ENCODE measurements around the gene ADRA2A. TPM values are rescaled to one million over a fixed set of nuclear protein-coding genes. Genes with fewer than 3 reads are reported as not detected.

ADRA2A gene
- total and polyA plus RNA-seq, 8 donors = 12.6 to 42.3 (median 27.1) TPM

- no peak for FAIRE-seq
- H3K4me3 ChIP-seq = no peak overlapping the region
- H3K4me1 ChIP-seq = peaks cover 0 to 6% (median 4%) of the 10 kb centered on the region in 3 donors
- intact Hi-C loops (cut with DNase I) = no loop called here
- 95 to 98% methylated on average over 8 of the region's 8 CpGs for WGBS, 2 donors
- no peaks in the 10 kb centered on the region for H3K9me3 ChIP-seq
- H3K27ac ChIP-seq = no peak overlapping the region
- no peaks in the 10 kb centered on the region for H3K27me3 ChIP-seq
- peak in 1 of 6 donors; percentile 1 for DNase-seq
- TF ChIP-seq, protein P1, sequence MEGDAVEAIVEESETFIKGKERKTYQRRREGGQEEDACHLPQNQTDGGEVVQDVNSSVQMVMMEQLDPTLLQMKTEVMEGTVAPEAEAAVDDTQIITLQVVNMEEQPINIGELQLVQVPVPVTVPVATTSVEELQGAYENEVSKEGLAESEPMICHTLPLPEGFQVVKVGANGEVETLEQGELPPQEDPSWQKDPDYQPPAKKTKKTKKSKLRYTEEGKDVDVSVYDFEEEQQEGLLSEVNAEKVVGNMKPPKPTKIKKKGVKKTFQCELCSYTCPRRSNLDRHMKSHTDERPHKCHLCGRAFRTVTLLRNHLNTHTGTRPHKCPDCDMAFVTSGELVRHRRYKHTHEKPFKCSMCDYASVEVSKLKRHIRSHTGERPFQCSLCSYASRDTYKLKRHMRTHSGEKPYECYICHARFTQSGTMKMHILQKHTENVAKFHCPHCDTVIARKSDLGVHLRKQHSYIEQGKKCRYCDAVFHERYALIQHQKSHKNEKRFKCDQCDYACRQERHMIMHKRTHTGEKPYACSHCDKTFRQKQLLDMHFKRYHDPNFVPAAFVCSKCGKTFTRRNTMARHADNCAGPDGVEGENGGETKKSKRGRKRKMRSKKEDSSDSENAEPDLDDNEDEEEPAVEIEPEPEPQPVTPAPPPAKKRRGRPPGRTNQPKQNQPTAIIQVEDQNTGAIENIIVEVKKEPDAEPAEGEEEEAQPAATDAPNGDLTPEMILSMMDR (IDR thresholded peaks at IDR 0.05) = no peak
- ATAC-seq = no peak
- no peaks in the 10 kb centered on the region for H3K36me3 ChIP-seq
These were observed 36.6 kb downstream of the ADRA2A start for GRCh38 chr10:111113238-111113960.

DNA sequence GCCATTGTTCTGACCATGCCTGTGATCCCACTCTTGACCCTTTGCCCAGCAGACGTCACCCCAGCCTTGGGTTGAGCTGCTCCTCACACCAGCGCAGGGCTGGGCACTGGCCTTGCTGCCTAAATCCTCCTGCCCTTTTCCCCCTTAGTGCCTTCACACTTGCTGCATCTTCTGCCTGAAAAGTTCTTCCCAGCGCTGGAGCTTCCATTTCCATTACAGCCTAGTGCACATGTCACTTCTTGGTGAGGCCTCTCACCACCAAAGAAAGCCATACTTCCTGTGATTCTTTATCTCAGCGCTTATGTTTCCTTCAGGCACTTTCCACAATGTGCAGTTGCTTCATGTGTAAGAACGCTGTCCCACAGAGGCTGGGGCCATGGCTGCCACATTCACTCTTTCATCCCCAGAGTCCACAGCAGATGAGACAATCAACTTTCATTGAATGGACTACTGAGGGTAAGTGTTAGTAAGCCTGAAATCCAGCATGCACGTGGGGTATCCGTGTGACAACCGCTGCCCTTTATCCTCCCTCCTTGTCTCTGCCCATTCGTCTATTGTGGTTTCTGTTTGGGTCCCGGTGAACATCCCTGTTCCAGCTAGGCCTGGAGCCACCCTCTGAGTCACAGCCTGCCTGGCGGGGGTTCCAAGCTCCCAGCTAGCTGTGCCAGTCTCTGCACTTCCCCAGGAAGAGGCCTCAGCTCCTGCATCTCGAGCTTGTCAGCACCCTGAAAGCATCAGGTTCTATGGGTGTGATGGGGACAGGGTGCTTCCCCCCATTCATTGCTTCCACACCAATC is 37.3 kb downstream of the ADRA2A start:
- Histone ChIP-seq H3K27ac (no peak overlapping the region), H3K27me3 (no peaks in the 10 kb centered on the region), H3K9me3 (no peaks in the 10 kb centered on the region), H3K36me3 (no peaks in the 10 kb centered on the region), H3K4me3 (no peak overlapping the region), H3K4me1 (peaks cover 0 to 3% (median 0%) of the 10 kb centered on the region in 3 donors)
- no peak for DNase-seq
- 85 to 87% methylated on average over 12 of the region's 12 CpGs for WGBS, 2 donors
- peak in 1 of 4 donors; percentile 44 for ATAC-seq
- TF ChIP-seq, protein P1 (IDR thresholded peaks at IDR 0.05) = no peak
- intact Hi-C loops (cut with DNase I) = no loop called here
- FAIRE-seq = no peak

GRCh38 chr10:111114758-111115500 is 38.1 kb downstream of the ADRA2A start:
- intact Hi-C loops (cut with DNase I) = no loop called here
- no peak for ATAC-seq

DNA sequence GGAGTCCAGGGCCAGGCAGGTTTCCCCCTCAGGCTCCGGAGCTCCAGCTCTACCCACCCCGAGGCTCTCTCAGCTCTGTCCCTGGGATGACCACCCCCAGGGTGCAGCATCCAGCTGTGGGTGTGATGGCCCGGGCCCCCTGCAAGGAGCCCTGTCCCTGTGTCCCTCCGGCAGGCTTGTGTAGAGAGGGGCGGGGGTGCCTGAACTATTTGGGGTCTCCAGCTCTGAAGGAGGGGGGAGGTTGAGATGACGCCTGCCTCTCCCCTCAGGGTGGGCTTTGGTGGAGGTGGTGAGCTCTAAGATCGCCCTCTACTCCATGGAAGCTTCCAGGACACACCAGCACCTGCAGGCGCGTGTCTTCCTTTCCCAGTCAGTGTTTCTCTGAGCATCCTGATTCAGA is 39.4 kb downstream of the ADRA2A start:
- Histone ChIP-seq H3K4me1 (peaks cover 0 to 3% (median 0%) of the 10 kb centered on the region in 3 donors), H3K27ac (no peak overlapping the region), H3K9me3 (no peaks in the 10 kb centered on the region), H3K36me3 (no peaks in the 10 kb centered on the region), H3K4me3 (no peak overlapping the region), H3K27me3 (no peaks in the 10 kb centered on the region)
- TF ChIP-seq, protein P1 (IDR thresholded peaks at IDR 0.05) = no peak
- intact Hi-C loops (cut with DNase I) = no loop called here
- ATAC-seq (no peak), FAIRE-seq (no peak), DNase-seq (peak in 1 of 6 donors; percentile 2)
- 88% methylated on average over 9 of the region's 9 CpGs for WGBS, 2 donors

More at GRCh38 chr10:111114758-111115500, 38.1 kb downstream of the ADRA2A start:
- TF ChIP-seq, protein P1 (IDR thresholded peaks at IDR 0.05) = no peak
- no peaks in the 10 kb centered on the region for H3K27me3 ChIP-seq
- no peaks in the 10 kb centered on the region for H3K36me3 ChIP-seq
- H3K4me3 ChIP-seq = no peak overlapping the region
- H3K9me3 ChIP-seq = no peaks in the 10 kb centered on the region
- no peak for DNase-seq
- FAIRE-seq = no peak
- no peak overlapping the region for H3K27ac ChIP-seq
- 91 to 94% methylated on average over 12 of the region's 12 CpGs for WGBS, 2 donors
- peaks cover 0 to 3% (median 0%) of the 10 kb centered on the region in 3 donors for H3K4me1 ChIP-seq

Data from pancreas (tissue), 10 donors.